NCI-H146 (cell line): ENCODE results near the gene SAC3D1.

ENCODE experiments used
- DNase-seq: peaks from one replicate; lab custom pipeline; 2025; lab: John Stamatoyannopoulos, UW

Gene SAC3D1

DNA sequence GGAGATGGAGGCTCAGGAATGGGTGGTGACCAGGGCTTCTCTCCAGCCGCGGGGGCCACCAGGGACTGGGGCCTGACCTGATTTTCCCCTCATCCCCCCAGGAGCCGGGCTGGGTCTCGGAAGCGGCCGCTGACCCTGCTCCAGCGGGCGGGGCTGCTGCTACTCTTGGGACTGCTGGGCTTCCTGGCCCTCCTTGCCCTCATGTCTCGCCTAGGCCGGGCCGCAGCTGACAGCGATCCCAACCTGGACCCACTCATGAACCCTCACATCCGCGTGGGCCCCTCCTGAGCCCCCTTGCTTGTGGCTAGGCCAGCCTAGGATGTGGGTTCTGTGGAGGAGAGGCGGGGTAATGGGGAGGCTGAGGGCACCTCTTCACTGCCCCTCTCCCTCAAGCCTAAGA is 46.8 kb downstream of the SAC3D1 start:
- no peak for DNase-seq

DNA sequence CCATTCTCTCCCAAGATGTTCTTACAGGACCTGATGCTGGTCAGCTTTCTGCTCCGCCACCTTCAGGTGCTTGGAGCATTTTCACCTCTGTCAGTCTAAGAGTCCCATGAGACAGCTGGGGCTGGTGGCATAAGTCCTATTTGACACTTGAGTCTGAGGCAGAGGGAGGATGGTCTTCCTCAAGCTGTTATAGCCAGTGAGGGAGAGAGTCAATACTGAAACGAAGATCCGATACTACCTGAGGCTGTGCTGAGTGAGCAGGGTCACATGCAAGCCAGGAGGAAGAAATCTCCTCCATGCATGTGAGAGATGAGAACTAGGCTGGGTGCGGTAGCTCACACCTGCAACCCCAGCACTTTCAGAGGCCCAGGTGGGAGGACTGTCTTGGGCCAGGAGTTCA is 48.6 kb downstream of the SAC3D1 start:
- DNase-seq, result no peak

DNA sequence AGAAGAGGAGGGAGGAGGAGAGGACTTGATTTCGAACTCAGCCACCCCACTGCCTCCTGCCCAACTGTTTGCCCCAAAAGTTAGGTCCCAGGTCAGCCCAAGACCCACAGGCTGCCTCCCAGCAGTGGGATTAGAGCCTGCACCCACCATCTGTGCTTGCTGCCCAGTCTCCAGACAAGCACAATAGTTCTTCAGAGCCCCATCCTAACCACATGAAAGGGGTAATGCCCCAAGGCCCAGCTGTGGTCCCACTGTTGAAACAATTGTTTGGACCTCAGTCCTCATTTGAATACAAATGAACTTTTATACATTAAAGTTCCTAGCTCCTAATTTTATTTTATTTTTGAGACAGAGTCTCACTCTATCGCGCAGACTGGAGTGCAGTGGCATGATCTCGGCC is 49.6 kb downstream of the SAC3D1 start:
- DNase-seq, result no peak
